HEK293 (cell line): Measurements from ENCODE around the gene KRTAP5-5.

Source experiments
- CTCF ChIA-PET: fragments of 350-600 bp; formaldehyde crosslinking; extraction: SDS; loops from one replicate; lab custom pipeline; 2021; ENCODE audit warnings: antibody characterized with exemption; lab: Yijun Ruan, JAX
- POLR2A ChIA-PET: fragments of 300-600 bp; formaldehyde crosslinking; extraction: SDS; loops from one replicate; lab custom pipeline; 2020; ENCODE audit warnings: antibody characterized with exemption, inconsistent platforms; lab: Yijun Ruan, JAX
- H3K27ac ChIP-seq: fragments of 200-500 bp; sonication (Bioruptor generic); 2 replicates; pipeline ENCODE4 v1.5.1; 2014; ENCODE audit warnings: low read depth, low read length, control low read depth, inconsistent platforms; ENCODE audit errors: extremely low read depth
- H3K36me3 ChIP-seq, 2 experiments: fragments of 200-500 bp in 1 of 2; sonication (Bioruptor generic) in 1 of 2; 1 replicate in 1 of 2; 2 replicates in 1 of 2; pipeline ENCODE4 v1.5.1; 2014 to 2017; ENCODE audit warnings: inconsistent platforms in 2 of 2, low read length in 2 of 2; ENCODE audit not compliant: control insufficient read depth in 2 of 2, insufficient read depth in 1 of 2
- H3K4me1 ChIP-seq: fragments of 200-500 bp; sonication (Bioruptor generic); 2 replicates; pipeline ENCODE4 v1.5.1; 2014; ENCODE audit warnings: mild to moderate bottlenecking, low read length, inconsistent platforms; ENCODE audit not compliant: control insufficient read depth, insufficient read depth
- H3K4me3 ChIP-seq: 2 replicates; pipeline ENCODE4 v1.5.1; 2011; ENCODE audit warnings: low read depth, mild to moderate bottlenecking, control low read depth, low read length, moderate library complexity
- H3K9me3 ChIP-seq: fragments of 200-500 bp; sonication (Bioruptor generic); 2 replicates; pipeline ENCODE4 v1.5.1; 2014; ENCODE audit warnings: low read depth, low read length, inconsistent platforms; ENCODE audit not compliant: control insufficient read depth, insufficient read depth
- WT1 ChIP-seq: fragments of 450-650 bp; formaldehyde crosslinking; IDR thresholded peaks from 2 replicates; pipeline ENCODE4 v1.5.1; 2016; ENCODE audit warnings: missing biosample characterization, missing genetic modification characterization
- ZFP41 ChIP-seq: fragments of 450-650 bp; formaldehyde crosslinking; IDR thresholded peaks from 2 replicates; pipeline ENCODE4 v1.5.1; 2016; ENCODE audit warnings: missing biosample characterization, missing genetic modification characterization, borderline replicate concordance
- ZNF132 ChIP-seq: fragments of 450-650 bp; formaldehyde crosslinking; IDR thresholded peaks from 2 replicates; pipeline ENCODE4 v1.5.1; 2017; ENCODE audit warnings: missing biosample characterization, missing genetic modification characterization, borderline replicate concordance
- ZNF23 ChIP-seq: fragments of 450-650 bp; formaldehyde crosslinking; IDR thresholded peaks from 2 replicates; pipeline ENCODE4 v1.5.1; 2016; ENCODE audit warnings: missing biosample characterization, missing genetic modification characterization, borderline replicate concordance
- ZNF423 ChIP-seq: fragments of 450-650 bp; formaldehyde crosslinking; IDR thresholded peaks from 2 replicates; pipeline ENCODE4 v1.5.1; 2016; ENCODE audit warnings: missing biosample characterization, missing genetic modification characterization
- ZNF473 ChIP-seq: fragments of 450-650 bp; formaldehyde crosslinking; IDR thresholded peaks from 2 replicates; pipeline ENCODE4 v1.5.1; 2017; ENCODE audit warnings: missing biosample characterization, missing genetic modification characterization
- ZNF558 ChIP-seq: fragments of 450-650 bp; formaldehyde crosslinking; IDR thresholded peaks from 2 replicates; pipeline ENCODE4 v1.5.1; 2016; ENCODE audit warnings: missing biosample characterization, missing genetic modification characterization
- ZNF561 ChIP-seq: fragments of 450-650 bp; IDR thresholded peaks from 2 replicates; pipeline ENCODE4 v1.5.1; 2018; ENCODE audit warnings: missing biosample characterization, missing genetic modification characterization, borderline replicate concordance
- TF ChIP-seq, protein P1 (sequence below): fragments of 450-650 bp; formaldehyde crosslinking; IDR thresholded peaks from 2 replicates; pipeline ENCODE4 v1.5.1; 2016; ENCODE audit warnings: missing biosample characterization, missing genetic modification characterization
- TF ChIP-seq, protein P2 (sequence below): fragments of 450-650 bp; formaldehyde crosslinking; IDR thresholded peaks from 2 replicates; pipeline ENCODE4 v1.5.1; 2016; ENCODE audit warnings: missing biosample characterization, missing genetic modification characterization
- TF ChIP-seq, protein P3 (sequence below): fragments of 450-650 bp; formaldehyde crosslinking; IDR thresholded peaks from 2 replicates; pipeline ENCODE4 v1.5.1; 2017; ENCODE audit warnings: missing biosample characterization, mild to moderate bottlenecking, missing genetic modification characterization, moderate library complexity
- TF ChIP-seq, protein P4 (sequence below): fragments of 450-650 bp; formaldehyde crosslinking; IDR thresholded peaks from 2 replicates; pipeline ENCODE4 v1.5.1; 2017; ENCODE audit warnings: missing biosample characterization, missing genetic modification characterization

Gene KRTAP5-5

DNA sequence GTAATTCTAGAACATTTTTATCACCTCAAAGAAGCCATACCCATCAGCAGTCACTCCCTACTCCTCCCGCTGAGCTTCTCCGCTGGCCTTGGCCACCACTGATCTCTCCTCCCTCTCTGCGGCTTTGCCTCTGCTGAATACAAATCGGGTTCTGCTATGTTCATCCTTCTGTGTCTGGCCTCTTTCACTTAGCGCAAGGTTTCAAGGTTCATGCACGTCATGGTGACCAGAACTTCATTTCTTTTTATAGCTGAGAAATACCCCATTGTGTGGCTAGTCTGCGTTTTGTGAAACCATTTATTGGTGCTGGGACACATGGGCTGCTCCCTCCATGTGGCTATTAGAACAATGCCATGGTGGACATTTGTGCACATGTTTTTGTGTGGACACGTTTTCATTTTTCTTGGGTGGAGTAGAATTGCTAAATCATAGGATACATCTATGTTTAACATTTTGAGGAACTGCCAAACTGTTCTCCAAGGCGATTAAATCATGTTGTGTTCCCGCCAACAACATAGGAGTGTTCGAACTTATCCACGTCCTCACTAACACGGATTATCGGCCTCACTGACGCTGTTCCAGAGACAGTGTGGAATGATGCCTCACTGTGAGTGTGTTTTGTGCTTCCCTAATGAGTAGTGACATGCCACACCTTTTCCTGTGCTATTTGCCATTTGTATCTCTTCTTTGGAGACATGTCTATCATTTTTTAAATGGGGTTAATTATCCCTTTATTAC is 43.2 kb downstream of the KRTAP5-5 start:
- CTCF ChIA-PET = interaction anchor here (1.4 to 1.7 kb wide), 3 partner anchors 20 to 160 kb away, joined by 3 to 7 read pairs (median 7); no protein-coding TSS in a partner anchor
- no peak for TF ChIP-seq ZNF23 (tag by site-specific recombination)
- 0 out of 2 replicates have a peak, but pooled peaks have one; percentile 35 for TF ChIP-seq WT1 (tag by site-specific recombination)
- TF ChIP-seq, all 188 proteins: peak for 1
- POLR2A ChIA-PET = no interaction called here
- Histone ChIP-seq H3K27ac (no peak overlapping the region), H3K4me1 (no peaks in the 10 kb centered on the region), H3K36me3 (no peaks in the 10 kb centered on the region), H3K9me3 (no peaks in the 10 kb centered on the region), H3K4me3 (no peak overlapping the region)

DNA sequence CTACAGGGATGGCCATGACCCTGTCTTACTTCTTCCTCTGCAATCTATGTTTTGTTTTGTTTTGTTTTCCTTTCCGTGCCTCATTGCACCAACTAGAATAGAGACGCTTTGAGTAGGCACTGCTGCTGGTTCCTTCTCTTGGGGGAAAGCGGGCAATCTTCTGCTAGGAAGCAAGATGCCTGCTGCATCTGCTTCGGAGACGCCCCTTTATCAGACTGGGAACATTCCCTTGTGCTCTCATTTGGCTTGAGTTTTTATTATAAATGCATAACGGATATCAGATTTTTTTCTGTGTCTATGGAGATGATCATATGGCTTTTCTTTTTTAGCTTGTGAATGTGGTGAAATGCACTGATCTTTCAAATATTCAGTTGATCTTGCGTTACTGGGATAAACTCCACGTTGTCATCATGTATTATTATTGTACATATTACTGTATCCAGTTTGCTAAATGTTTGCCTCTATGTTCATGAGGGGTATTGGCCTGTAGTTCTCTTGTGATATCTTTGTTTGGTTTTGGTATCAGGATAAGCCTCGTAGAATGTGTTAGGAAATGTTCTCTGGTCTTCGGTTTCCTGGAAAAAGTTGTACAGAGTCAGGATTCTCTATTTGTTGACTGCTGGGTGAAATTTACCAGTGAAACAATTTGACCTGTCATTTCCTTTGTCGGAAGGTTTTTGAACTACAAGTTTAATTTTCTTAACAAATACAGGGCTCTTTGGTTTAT is 44.0 kb downstream of the KRTAP5-5 start:
- Histone ChIP-seq H3K36me3 (no peaks in the 10 kb centered on the region), H3K4me3 (no peak overlapping the region), H3K4me1 (no peaks in the 10 kb centered on the region), H3K9me3 (no peaks in the 10 kb centered on the region), H3K27ac (no peak overlapping the region)
- TF ChIP-seq, protein P1, sequence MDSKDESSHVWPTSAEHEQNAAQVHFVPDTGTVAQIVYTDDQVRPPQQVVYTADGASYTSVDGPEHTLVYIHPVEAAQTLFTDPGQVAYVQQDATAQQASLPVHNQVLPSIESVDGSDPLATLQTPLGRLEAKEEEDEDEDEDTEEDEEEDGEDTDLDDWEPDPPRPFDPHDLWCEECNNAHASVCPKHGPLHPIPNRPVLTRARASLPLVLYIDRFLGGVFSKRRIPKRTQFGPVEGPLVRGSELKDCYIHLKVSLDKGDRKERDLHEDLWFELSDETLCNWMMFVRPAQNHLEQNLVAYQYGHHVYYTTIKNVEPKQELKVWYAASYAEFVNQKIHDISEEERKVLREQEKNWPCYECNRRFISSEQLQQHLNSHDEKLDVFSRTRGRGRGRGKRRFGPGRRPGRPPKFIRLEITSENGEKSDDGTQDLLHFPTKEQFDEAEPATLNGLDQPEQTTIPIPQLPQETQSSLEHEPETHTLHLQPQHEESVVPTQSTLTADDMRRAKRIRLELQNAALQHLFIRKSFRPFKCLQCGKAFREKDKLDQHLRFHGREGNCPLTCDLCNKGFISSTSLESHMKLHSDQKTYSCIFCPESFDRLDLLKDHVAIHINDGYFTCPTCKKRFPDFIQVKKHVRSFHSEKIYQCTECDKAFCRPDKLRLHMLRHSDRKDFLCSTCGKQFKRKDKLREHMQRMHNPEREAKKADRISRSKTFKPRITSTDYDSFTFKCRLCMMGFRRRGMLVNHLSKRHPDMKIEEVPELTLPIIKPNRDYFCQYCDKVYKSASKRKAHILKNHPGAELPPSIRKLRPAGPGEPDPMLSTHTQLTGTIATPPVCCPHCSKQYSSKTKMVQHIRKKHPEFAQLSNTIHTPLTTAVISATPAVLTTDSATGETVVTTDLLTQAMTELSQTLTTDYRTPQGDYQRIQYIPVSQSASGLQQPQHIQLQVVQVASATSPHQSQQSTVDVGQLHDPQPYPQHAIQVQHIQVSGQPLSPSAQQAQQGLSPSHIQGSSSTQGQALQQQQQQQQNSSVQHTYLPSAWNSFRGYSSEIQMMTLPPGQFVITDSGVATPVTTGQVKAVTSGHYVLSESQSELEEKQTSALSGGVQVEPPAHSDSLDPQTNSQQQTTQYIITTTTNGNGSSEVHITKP (tag by site-specific recombination) = no peak
- TF ChIP-seq, protein P2, sequence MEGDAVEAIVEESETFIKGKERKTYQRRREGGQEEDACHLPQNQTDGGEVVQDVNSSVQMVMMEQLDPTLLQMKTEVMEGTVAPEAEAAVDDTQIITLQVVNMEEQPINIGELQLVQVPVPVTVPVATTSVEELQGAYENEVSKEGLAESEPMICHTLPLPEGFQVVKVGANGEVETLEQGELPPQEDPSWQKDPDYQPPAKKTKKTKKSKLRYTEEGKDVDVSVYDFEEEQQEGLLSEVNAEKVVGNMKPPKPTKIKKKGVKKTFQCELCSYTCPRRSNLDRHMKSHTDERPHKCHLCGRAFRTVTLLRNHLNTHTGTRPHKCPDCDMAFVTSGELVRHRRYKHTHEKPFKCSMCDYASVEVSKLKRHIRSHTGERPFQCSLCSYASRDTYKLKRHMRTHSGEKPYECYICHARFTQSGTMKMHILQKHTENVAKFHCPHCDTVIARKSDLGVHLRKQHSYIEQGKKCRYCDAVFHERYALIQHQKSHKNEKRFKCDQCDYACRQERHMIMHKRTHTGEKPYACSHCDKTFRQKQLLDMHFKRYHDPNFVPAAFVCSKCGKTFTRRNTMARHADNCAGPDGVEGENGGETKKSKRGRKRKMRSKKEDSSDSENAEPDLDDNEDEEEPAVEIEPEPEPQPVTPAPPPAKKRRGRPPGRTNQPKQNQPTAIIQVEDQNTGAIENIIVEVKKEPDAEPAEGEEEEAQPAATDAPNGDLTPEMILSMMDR (tag by site-specific recombination) = no peak
- TF ChIP-seq ZNF423 (tag by site-specific recombination) (no peak), ZNF473 (tag by site-specific recombination) (no peak), ZNF132 (no peak), ZNF558 (tag by site-specific recombination) (no peak), ZFP41 (tag by site-specific recombination) (no peak), ZNF561 (no peak)
- TF ChIP-seq, protein P3, sequence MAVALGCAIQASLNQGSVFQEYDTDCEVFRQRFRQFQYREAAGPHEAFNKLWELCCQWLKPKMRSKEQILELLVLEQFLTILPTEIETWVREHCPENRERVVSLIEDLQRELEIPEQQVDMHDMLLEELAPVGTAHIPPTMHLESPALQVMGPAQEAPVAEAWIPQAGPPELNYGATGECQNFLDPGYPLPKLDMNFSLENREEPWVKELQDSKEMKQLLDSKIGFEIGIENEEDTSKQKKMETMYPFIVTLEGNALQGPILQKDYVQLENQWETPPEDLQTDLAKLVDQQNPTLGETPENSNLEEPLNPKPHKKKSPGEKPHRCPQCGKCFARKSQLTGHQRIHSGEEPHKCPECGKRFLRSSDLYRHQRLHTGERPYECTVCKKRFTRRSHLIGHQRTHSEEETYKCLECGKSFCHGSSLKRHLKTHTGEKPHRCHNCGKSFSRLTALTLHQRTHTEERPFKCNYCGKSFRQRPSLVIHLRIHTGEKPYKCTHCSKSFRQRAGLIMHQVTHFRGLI (tag by site-specific recombination) = no peak
- TF ChIP-seq, protein P4, sequence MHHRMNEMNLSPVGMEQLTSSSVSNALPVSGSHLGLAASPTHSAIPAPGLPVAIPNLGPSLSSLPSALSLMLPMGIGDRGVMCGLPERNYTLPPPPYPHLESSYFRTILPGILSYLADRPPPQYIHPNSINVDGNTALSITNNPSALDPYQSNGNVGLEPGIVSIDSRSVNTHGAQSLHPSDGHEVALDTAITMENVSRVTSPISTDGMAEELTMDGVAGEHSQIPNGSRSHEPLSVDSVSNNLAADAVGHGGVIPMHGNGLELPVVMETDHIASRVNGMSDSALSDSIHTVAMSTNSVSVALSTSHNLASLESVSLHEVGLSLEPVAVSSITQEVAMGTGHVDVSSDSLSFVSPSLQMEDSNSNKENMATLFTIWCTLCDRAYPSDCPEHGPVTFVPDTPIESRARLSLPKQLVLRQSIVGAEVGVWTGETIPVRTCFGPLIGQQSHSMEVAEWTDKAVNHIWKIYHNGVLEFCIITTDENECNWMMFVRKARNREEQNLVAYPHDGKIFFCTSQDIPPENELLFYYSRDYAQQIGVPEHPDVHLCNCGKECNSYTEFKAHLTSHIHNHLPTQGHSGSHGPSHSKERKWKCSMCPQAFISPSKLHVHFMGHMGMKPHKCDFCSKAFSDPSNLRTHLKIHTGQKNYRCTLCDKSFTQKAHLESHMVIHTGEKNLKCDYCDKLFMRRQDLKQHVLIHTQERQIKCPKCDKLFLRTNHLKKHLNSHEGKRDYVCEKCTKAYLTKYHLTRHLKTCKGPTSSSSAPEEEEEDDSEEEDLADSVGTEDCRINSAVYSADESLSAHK (tag by site-specific recombination) = no peak
- POLR2A ChIA-PET = no interaction called here
- CTCF ChIA-PET = interaction anchor here (1.4 to 1.7 kb wide), 2 partner anchors 20 to 21 kb away, joined by 3 to 7 read pairs; no protein-coding TSS in a partner anchor
